Lower lobe of right lung (tissue), 2 donors: ENCODE data around the gene KLC4. TPM values are rescaled to one million over a fixed set of nuclear protein-coding genes. Genes with fewer than 3 reads are reported as not detected.
"Not testable (repeated sequence)": the region's sequence is repeated elsewhere in the genome, so short reads cannot be mapped to it uniquely, and the experiment has no call there.

ENCODE experiments used
- ATAC-seq, 2 donors: fragments of 200-7000 bp; cut with Tn5 transposase; one replicate each; pipeline ENCODE4 v1.9.1; 2020 to 2022; ENCODE audit warnings: mild to moderate bottlenecking in 2 of 2, moderate library complexity in 2 of 2
- DNase-seq: peaks from one replicate; pipeline ENCODE4 v3.0.0-alpha.2; 2020
- H3K27ac ChIP-seq: fragments of 200-600 bp; one replicate; pipeline ENCODE4 v1.8.0; 2022
- H3K27me3 ChIP-seq: fragments of 200-600 bp; one replicate; pipeline ENCODE4 v1.8.0; 2022; ENCODE audit warnings: low read depth
- H3K36me3 ChIP-seq: fragments of 200-600 bp; one replicate; pipeline ENCODE4 v1.8.0; 2022; ENCODE audit warnings: mild to moderate bottlenecking
- H3K4me1 ChIP-seq: fragments of 200-600 bp; one replicate; pipeline ENCODE4 v1.8.0; 2022
- H3K4me3 ChIP-seq: fragments of 200-600 bp; one replicate; pipeline ENCODE4 v1.8.0; 2022; ENCODE audit warnings: mild to moderate bottlenecking
- H3K9me3 ChIP-seq: fragments of 200-600 bp; one replicate; pipeline ENCODE4 v1.8.0; 2022
- CTCF ChIP-seq: fragments of 200-600 bp; IDR thresholded peaks from one replicate; pipeline ENCODE4 v1.8.0; 2022; ENCODE audit warnings: antibody characterized with exemption, mild to moderate bottlenecking
- intact Hi-C: fragments of 100-400 bp; cut with DNase I; formaldehyde crosslinking; loops from one replicate; pipeline ENCODE4 v1.11.0; 2022
- total RNA-seq: library from RNA; stranded (reverse); fragmentation: NEBNext Ultra II Directional; extraction: Animal tissue kit (Norgen Biotek cat#: 25700); gene quantifications from one replicate; pipeline ENCODE4 v1.2.1, GENCODE V29; 2021
- donor health status: DM: no; HTN: yes; CAD: no; lungs with severe emphysema.

KLC4 gene
- total RNA-seq, 1 donor from 2014 or later, result 45.2 TPM

- H3K36me3 ChIP-seq, result no peaks in the 10 kb centered on the region
- DNase-seq (no peak), ATAC-seq (no peak)
- no peaks in the 10 kb centered on the region for H3K9me3 ChIP-seq
- no peak overlapping the region for H3K4me3 ChIP-seq
- no peak for TF ChIP-seq CTCF
- H3K27me3 ChIP-seq, result peaks cover 8% of the 10 kb centered on the region
- H3K4me1 ChIP-seq, result peaks cover 23% of the 10 kb centered on the region
- no peak overlapping the region for H3K27ac ChIP-seq
- intact Hi-C loops, result no loop called here
These were observed 21.6 kb downstream of the KLC4 start for GRCh38 chr6:43081043-43081442.

DNA sequence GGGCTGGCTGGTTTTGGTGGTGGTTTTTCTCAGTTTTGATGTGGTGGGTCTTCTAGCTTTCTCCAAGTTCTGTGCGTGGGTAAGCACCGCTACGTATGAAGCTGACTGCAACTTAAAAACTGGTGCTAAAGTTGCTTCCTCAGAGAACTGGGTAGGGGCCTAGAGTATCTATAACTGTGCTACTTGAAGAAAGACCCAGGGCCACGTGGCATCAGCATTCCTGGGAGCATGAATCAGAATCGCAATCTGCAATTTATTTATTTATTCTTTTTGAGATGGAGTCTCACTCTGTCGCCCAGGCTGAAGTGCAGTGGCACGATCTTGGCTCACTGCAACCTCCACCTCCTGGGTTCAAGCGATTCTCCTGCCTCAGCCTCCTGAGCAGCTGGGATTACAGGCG is 22.5 kb downstream of the KLC4 start:
- DNase-seq, H3K9me3 ChIP-seq, ATAC-seq, intact Hi-C loops, H3K27ac ChIP-seq, H3K4me3 ChIP-seq, H3K27me3 ChIP-seq, H3K36me3 ChIP-seq: not testable (repeated sequence)
- H3K4me1 ChIP-seq, result peaks cover 18% of the 10 kb centered on the region

DNA sequence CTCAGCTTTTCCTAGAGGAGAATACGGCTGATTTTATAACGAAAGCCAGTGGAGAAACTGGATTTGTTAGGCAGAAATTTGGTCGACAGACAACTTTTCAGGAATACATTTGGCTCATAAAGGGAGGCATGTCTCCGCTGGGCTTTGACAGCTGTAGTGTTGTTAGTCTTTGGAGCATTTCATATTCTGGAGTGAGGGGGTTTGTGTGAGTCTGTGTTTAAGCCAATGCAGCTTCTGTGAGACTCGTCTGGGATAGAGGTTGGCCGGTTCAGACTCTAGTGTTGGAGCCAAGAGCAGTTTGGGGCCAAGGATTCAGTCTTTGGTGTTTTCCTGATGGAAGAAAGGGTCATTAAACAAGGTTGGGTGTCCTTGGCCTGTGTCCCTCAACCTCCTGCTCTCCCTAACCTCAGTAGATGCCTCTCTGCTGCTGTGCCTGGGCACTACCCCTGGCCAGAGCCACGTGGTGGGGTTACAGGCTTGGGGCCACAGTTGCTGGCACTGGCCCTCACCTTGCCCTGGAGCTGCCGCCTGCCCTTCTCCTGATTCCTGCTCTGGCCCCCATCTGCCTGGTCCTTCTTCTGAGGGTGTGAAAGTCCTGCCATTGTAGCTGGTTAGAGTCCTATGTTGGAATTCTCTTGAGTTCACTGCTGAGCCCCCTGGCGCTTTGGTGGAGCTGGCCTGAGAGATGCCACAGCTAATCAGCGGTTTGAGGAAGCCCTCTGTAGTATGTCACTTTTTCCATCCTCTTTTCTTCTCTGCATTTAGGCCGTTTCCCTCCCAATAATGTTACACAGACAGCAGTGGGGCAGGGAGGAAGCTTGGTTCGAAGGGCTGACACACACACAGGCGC is 23.6 kb downstream of the KLC4 start:
- DNase-seq, result no peak
- Histone ChIP-seq H3K4me3 (no peak overlapping the region), H3K4me1 (peaks cover 9% of the 10 kb centered on the region), H3K36me3 (no peaks in the 10 kb centered on the region), H3K27ac (no peak overlapping the region), H3K9me3 (no peaks in the 10 kb centered on the region), H3K27me3 (no peaks in the 10 kb centered on the region)
- ATAC-seq, result no peak
- no peak for TF ChIP-seq CTCF
- intact Hi-C loops, result no loop called here

DNA sequence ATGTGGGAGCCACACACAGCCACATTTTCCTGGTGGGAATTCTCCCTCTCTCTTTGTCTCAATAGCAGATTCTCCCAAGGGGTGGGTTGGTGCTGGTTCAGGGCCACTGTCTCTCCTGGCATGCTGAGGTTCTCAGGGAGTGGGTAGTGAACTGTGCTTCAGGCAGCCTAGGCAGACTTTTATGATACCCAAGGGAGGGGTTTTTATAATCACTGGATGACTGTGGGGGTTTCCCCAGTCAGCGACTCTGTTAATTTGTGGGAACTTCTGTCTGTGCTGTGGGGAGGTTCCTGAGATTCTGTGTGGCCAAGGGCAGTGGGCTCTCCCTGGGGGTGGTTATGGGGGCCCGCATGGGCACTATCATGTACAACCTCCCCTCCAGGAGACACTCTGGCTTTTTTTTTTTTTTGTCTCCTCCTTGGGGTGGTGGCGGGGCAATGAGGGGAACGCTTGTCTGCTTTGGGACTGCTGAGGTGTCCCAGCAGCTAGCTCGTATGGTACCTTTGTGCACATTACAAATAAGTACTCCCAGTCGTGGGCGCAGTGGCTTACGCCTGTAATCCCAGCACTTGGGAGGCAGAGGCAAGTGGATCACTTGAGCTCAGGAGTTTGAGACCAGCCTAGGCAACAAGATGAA is 26.7 kb downstream of the KLC4 start:
- H3K27me3 ChIP-seq, result no peaks in the 10 kb centered on the region
- ATAC-seq (no peak), DNase-seq (no peak)
- intact Hi-C loops, result no loop called here
- no peaks in the 10 kb centered on the region for H3K9me3 ChIP-seq
- no peak overlapping the region for H3K27ac ChIP-seq
- no peaks in the 10 kb centered on the region for H3K36me3 ChIP-seq
- no peak for TF ChIP-seq CTCF
- no peak overlapping the region for H3K4me3 ChIP-seq
- peaks cover 39% of the 10 kb centered on the region for H3K4me1 ChIP-seq

- H3K4me3 ChIP-seq, result no peak overlapping the region
- TF ChIP-seq CTCF, result no peak
- ATAC-seq, result no peak
- H3K9me3 ChIP-seq, result no peaks in the 10 kb centered on the region
- intact Hi-C loops, result no loop called here
- H3K36me3 ChIP-seq, result no peaks in the 10 kb centered on the region
- no peaks in the 10 kb centered on the region for H3K27me3 ChIP-seq
- peak overlapping the region; percentile 86 for H3K27ac ChIP-seq
- DNase-seq, result no peak
- peaks cover 47% of the 10 kb centered on the region for H3K4me1 ChIP-seq
These were observed 29.2 kb downstream of the KLC4 start for GRCh38 chr6:43088654-43089056.

GRCh38 chr6:43089467-43089866 is 30.0 kb downstream of the KLC4 start:
- intact Hi-C loops, result no loop called here
- H3K27me3 ChIP-seq, result no peaks in the 10 kb centered on the region
- DNase-seq (no peak), ATAC-seq (peak; percentile 19 to 66)
- no peaks in the 10 kb centered on the region for H3K9me3 ChIP-seq
- H3K4me1 ChIP-seq, result peaks cover 55% of the 10 kb centered on the region
- H3K27ac ChIP-seq, result peak overlapping the region; percentile 86
- H3K4me3 ChIP-seq, result peak overlapping the region; percentile 31
- H3K36me3 ChIP-seq, result no peaks in the 10 kb centered on the region
- TF ChIP-seq CTCF, result no peak
